Measurements from ENCODE around the gene ABCC8.
A peak's percentile ranks its signal among the peaks of the same experiment; 100 is the strongest.

Gene ABCC8

DNA sequence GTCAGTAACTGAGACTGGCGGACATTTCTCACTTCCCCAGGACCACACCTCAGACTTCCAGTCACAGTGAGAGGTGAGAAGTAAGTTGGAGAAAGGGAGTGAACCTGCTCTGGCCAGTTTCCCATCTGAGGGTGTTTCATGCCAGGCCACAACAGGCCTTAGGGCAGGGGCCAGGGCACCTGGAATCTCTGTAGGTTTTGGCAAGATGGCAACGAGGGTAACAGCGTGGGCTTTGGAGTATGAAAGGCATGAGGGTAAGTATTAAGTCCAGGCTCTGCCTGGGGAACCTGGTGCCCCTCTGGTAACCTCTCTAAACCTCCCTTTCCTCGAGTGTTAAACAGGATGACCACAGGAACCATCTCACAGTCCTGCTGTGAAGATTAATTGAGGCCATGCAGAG lies 28.5 kb upstream of the ABCC8 start:
- no peak for DNase-seq (ENCODE audit: low spot score)

DNA sequence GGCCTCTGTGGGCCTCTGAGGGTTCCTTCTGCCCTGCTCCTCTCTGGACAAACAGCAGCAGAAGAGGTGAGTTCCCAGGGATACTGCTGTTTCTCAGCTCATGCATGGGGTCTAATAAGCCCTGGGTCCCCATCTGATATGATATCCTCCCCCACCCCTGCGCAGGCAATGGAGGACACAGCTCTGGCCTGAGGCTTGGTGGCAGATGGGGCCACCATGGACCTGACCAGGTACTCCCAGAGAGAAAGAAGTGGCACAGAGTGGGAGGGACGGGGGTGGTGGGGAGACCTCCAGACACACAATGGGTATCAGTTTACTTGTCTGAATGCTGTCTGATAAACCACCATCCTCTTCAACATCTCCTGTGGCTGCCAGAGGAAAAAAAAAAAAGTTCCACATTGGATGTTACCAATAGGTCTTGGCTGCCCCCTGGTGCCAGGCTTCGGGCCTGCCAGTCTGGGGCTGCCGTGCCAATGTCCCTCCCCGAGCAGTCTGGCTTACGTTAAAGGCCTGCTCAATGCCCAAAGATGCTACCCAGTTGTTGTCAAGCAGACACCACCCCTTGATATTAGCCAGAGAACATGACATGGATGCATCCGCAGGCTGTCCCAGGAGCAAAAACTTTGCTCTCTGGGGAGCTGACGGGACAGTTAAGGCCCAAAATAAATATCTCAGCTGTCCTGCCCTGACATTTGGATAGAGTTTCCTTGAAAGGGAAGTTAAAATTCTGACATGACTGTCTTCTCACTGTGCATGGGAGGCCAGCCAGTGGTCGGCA lies 27.9 kb upstream of the ABCC8 start:
- DNase-seq (ENCODE audit: low spot score): peak; percentile 62

DNA sequence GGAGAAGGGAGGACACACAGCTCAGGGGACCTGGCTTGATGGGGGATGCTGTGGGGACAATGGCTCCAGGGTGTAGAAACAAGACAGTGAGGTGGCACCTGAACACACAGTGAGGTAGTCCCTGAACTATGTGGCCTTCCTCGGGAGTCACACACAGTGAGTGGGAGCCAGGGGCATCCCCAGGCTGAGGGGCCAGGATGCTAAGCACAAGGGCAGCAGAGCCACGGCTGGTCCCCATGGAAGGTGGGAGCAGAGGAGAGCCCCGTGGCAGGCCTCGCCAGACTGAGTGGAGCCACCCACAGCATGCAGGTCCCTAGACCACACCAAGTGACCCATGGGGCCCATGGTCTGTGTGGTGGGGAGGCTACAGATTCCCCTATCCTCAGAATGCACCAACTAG lies 26.0 kb upstream of the ABCC8 start:
- no peak for DNase-seq (ENCODE audit: low spot score)

DNA sequence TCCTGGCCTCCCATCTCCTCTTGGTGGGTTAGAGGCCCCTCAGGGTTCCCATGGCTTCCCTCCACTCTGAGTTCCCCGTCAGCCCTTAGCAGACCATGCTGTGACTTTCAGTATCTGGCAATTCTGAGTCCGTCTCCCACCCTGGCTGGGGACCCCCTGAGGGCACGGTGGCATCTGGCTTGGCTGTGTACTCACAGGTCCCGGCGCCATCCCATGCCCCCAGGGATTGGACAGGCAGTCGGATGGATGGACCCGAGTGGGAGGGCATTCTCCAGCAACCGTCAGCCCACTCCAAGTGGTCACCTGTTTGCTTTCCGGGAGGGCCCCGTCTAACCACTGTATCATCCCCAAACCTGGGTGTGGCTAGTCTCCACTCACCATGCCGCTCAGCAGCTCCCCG lies 24.0 kb upstream of the ABCC8 start:
- no peak for DNase-seq (ENCODE audit: low spot score)

DNA sequence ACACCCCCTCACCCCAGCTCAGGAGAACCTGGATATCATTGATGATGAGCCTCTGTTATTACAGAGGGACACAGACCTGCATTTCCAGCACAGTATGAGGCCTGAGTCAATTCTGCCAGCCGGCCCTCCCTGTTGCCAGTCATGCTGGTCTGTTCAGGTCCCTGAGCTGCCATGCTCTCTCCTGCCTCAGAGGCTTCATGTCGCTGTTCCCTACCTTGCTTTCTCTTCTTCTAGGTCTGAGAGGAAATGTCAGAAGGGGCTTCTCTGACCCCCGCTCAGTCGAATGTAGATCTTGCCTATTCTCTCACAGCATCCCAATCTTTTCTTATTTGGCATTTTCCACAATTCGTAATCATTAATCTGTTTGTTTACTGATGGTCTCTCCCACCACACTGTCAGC lies 21.8 kb upstream of the ABCC8 start:
- DNase-seq (ENCODE audit: low spot score): no peak

DNA sequence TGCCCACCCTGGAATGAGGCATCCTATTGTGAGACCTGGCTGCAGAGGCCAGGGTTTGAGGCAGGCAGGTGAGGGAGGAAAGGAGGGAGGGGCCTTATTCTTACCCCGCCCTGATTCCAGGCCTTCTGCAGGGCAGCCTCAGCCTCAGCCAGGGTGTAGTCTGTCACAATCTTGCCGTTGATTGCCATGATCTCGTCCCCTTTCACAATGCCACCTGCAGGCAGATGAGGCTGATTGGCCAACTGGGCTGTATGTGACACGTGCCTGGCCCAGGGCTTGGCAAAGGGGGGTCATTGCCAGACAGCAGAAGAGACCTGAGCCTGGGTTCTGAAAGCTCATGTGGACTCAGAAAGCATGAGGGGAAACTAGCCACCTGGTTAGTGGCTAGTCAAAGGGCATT lies 21.4 kb upstream of the ABCC8 start:
- no peak for DNase-seq (ENCODE audit: low spot score)

DNA sequence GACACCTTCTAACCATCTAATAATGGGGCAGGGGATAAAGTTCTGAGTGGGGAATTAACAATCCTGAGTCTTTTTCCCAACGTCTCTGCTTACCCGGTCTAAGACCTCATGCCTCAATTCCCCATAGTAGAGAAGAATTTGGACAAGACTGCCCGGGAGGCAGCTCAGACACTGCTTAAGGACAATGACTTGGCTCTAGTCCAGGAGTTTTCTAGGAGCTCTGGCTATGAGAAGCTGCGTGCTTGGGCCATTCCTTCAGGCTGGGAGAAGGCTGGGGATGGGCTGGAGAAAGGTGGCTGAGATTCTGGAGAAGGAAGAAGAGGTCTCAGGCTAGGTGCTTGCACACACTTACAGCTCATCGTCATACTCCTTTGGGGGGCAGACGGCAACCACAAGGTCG lies 19.8 kb upstream of the ABCC8 start:
- no peak for DNase-seq (ENCODE audit: low spot score)

DNA sequence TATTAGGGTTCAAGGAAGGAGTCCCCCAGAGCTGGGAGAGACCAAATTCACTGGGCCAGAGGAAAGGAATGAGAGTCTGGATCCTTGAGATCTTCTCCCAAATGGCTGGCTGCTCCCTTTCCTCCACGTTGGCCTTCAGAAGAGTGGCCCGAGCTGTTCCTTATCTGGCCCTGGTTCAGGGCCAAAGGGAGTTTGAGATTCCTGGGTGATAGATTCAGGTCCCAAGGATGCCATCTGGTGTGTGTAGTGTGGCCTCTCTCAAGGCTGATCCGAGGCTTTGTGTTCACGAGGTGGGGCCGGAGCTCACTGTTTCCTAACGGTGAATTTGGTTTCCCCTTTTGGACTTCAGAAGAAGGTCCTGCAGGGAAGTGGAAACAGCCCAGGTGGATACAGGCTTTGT lies 17.4 kb upstream of the ABCC8 start:
- no peak for DNase-seq (ENCODE audit: low spot score)

DNA sequence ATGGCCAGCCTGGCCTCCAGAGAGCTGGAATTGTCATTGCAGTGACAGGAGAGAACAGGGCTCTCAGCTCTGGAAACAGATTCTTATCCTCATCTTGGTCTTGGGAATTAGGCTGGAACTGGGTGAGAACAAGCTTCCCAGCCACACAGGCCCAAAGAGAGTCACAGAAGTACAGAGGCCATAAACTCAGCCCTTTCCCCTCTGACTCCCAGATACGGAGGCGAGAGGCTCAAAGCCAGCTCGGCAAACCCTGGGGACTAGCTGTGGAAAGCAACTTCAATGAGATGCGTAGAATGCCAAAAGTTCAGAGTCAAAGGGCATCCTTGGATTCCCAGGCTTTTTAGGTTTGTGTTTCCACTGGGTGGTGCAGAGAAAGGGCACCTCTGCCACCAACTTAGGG lies 14.3 kb upstream of the ABCC8 start:
- DNase-seq (ENCODE audit: low spot score): no peak

DNA sequence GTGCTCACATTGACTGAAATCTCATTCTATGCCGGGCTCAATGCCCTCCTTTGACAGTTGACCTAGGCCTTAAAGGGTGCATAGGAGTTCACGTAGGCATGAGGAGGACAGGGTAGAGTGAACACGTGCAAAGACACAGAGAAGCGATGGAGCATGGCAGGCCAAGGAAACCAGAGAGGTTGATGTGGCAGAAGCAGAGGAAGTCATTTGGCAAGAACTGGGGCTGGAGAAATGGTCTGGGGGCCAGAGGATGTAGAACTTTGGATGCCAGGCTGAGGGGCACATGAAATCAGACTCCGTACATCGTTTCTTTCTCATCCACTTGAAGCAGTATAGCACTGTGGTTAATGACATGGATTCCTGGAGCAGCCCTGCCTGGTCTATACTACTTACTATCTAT lies 13.6 kb upstream of the ABCC8 start:
- no peak for DNase-seq (ENCODE audit: low spot score)

DNA sequence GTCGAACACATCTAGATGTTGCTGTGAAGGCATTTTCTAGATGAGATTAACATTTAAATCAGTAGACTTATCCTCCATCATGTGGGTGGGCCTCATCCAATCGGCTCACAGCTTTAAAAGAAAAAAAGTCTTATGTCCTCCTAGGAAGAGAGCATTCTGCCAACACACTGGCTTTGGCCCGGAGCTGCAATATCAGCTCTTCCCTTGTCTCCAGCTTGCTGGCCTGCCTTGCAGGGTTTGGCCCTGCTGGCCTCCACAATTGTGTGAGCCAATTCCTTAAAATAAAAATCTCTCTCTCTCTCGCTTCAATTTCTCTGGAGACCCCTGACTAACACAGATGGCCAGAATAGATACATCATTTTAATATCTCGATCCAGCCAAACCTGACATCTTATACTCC lies 13.1 kb upstream of the ABCC8 start:
- no peak for DNase-seq (ENCODE audit: low spot score)

DNA sequence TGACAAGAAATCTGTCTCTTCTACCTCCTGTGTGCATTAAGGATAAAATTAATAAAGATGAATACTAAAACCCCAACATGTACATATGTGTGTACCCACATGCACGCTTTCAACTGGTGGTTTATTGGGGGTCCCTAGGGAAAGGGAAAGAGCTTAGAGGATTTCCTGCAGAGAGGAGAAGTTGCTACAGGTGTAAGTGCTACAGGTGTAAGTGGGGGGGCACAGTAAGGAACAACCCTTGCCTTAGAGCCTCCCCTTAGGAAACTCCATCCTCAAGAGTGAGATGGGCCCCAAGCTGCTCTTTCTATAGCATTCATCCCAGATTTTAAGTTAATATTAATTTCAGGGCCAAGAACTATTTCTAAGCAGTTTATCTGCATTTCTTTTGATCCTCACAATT lies 11.9 kb upstream of the ABCC8 start:
- DNase-seq (ENCODE audit: low spot score): no peak

DNA sequence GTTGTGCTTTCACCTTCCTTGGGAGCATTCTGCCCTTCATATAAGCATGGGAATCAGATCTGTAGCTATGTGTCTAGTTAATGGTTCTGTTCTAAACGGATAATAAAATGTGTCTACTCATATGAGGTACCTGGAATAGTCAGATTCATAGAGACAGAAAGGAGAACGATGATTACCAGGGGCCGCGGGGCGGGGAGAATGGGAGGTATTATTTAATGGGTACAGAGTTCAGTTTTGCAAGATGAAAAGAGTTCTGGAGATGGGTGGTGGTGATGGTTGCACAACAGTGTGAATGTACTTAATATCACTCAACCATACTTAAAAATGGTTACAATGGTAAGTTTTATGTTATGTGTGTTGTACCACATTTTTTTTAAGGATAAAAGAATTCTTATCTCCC lies 10.0 kb upstream of the ABCC8 start:
- no peak for DNase-seq (ENCODE audit: low spot score)

DNA sequence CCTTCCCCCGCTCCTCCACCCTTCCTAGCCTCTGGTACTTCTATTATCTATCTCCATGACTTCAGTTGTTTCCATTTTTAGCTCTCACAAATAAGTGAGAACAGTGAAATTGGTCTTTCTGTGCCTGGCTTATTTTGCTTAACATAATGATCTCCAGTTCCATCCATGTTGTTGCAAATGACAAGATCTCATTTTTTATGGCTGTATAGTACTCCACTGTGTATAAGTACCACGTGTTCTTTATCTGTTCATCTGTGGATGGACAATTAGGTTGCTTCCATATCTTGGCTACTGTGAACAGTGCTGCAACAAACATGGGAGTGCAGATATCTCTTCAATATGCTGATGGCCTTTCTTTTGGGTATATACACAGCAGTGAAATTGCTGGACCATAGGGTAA lies 6.9 kb upstream of the ABCC8 start:
- no peak for DNase-seq (ENCODE audit: low spot score)

DNA sequence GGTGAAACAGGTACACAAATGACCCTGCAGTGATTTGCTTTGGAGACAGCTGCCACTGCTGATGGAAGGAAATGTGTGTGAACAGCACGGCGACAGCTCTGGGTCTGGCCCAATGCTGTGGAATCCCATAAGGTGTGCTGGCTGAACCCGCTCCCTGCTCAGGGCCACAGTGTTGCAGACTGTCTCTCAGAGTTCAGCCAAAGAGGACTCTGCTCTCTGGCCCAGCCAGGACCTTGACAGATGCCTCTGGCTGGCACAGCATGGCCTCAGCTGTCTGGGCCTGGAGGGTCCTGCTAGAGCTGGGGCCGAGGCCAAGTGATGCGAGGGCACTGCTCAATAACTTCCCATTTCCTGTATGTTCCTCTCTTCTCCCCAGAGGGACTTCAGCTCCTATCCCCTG lies 5.3 kb upstream of the ABCC8 start:
- no peak for DNase-seq (ENCODE audit: low spot score)

DNA sequence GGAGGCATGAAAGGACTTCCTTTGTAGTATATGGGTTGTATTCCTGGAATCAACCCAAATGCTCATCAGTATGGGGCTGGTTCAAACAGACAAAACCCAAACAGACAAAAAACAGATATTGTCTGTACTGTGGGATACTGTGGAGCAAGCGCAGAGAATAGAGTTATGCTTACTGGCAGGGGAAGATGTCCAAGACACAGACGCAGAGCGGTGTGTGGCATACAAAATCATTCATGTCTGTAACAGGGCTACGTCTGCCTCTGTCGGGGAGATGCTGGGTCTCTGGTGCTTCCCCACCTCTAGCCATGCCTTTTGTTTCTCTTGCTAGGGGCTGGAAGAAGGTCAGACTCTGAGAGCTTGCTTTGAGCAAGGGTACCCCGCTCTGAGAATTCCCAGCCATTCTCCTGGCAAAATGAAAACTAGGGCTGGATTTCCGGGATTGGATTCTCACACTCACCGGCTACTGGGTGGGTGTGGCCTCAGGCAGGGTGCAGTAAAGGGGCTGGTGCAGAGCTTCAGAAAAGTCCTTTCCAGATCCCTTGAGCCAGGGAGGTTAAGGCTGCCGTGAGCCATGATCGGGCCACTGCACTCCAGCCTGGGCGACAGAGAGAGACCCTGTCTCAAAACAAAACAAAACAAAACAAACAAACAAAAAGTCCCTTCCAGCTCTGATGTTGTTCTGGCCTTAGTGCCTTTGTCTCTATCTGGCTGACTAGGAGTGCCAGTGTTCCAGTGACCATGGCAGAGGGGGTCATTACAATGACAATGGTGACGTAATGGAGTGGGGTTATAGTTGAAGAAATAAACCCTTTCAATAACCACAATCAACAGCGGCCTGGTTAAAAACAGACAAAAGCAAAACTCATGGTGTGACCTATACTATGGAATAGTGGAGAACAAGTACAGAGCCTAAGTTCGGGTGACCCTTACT lies 2.9 kb upstream of the ABCC8 start:
- no peak for DNase-seq (ENCODE audit: low spot score)

DNA sequence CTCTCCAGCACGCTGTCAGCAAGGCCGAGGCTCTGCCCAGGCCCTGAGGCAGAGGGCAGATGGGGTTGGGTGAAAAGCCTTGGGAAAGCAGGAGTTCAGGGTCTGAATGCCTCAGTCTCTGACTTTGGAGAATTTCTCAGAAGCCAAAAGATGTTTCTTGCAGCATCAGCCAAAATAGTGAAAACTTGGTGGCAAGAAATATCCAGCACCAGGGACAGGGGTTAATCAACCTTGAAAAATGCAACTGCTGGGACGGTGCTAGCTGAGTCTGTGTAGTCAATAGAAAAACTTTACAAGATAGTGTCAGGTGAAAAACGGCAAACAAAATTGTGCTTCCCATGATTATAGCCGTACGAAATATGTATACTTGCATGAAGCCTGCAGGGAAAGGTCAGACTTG lies 1.4 kb upstream of the ABCC8 start:
- DNase-seq (ENCODE audit: low spot score): no peak

DNA sequence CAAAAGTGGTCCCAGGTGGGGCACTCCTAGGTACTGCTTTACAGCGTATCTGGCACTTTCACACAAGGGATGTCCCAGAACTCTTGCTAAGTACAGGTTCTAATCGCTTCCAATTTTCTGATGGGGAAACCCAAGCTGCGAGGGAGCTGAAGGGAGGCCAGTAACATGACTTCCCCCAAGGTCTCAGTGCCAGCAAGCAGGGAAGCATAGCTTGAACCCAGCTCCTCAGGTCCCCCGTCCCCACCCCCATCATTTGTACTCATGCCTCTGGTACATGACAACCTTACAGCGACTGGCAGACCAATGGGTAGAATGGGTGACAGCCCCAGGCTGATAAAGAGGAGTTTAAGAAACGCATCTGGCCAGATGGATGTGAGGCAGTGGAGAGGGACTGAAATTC lies 716 bp upstream of the ABCC8 start:
- DNase-seq (ENCODE audit: low spot score): no peak

DNA sequence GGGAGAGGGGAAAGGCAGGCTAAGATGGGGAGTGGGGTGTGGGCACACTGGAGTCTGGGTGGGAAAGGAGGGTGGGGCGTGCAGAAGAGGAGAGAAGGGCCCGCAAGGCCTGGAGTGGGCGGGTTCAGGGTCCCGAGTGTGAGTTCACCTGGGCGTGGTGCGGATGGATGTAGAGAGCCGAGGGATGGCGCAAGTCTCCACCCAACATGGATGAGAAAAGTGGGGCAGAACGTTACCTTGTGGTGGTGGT lies 364 bp upstream of the ABCC8 start:
- no peak for DNase-seq (ENCODE audit: low spot score)

DNA sequence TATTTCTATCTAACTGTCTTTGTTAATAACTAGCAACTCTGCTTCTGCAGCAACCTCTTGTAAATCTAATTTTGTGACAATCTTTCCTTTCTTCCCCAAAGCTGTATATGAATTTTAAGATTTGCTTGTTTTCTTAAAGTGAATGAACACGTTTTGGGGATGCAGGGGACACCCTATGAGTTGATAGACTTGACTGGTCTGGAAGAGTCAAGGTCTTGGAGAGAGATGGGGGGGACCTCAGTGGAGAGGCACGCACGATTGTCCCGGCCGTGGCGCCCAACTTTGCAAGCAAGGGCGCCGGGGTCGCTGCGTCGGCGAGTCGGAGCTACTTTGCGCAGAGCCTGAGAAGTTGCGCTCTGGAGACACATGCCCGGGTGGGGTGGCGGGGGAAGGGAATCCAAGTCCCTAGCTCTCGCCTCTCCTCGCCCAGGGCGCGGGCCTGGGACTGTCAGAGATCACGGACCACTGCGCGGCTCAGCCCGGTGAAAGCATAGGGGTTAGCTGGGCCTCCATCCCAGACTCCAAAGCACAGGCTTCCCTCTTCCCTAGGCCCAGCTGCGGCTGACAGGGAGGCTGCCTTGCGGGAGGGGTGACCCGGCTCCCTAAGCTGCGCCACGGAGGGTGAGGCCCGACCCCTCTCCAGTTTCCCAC lies 854 bp downstream of the ABCC8 start:
- DNase-seq (ENCODE audit: low spot score): no peak

DNA sequence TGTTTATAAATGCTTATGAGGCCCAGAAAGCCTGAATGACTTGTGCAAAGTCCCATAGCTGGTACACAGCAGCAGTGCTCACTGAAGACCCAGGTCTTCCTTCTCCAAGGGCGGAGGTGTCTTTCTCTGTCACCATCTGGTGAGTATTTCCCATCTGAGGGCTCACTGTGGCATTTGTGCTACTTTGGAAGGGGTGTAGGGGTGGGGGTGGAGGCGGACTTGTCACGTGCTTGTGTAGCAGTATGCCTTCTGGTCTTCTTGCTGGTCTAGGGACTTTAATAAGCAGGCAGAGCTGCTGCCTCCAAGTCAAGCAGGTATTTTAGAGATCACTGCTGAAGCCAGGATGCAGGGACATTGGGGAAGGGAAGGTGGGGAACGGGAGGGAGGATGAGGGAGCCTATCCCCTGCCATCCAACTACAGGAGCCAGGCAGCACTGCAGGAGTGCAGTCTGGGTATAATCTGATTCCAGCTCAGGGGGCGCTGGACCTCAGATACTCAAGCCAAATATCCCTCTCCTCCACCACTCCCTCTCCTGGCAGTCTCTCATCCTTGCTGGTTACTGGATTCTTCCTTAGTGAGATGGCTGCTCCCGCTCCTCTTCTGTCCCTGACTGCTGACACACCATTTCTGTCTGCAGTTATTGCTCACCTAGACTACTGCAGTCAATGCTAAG lies 3.4 kb downstream of the ABCC8 start:
- no peak for DNase-seq (ENCODE audit: low spot score)

DNA sequence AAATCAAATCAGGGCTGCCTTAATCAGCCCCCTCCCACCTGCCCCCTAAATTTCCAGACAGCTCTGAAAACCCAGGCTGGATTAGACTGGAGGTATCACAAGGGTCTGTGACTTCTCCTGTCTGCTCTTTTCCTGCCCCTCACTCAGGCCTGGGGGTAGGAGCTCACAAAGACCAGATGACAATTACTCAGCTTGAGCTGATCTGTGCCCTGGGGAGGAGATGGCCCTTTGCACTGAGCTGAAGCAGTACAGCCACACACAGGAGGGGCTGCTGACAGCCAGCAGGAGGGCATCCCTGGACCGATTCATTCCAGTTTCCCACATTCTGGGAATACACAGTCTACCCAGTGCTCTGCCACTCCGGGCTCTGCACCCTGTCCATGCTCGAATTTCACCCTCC lies 4.2 kb downstream of the ABCC8 start:
- no peak for DNase-seq (ENCODE audit: low spot score)

DNA sequence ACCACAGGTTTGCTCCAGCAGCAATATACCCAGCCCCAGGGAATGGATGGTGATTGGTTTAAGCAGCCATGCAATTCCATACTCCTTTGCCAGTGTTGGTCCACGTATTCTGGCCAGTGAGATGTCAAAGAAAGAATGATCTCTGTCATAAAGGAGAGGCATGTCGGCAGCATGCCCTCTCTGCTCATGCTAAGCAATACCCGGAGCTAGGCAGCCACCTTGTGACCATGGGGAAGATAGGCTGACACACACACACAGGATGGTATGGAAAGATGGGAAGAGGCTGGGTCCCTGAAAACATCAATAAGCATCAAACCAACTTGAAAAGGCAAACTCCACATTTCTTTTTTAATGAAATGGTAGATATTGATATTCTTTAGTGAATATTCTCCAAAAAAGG lies 5.1 kb downstream of the ABCC8 start:
- no peak for DNase-seq (ENCODE audit: low spot score)

Data from activated CD4-positive, alpha-beta T cell treated with anti-CD3 and anti-CD28 coated beads, Interleukin-2, Interleukin-4, amounts not matched to agents 100 ng/mL and 50 ng/mL, durations not matched to agents 16 hours and 8 hours (primary cell).